Neutrophil (primary cell): ENCODE results near the gene CPD.

Source experiments
- H3K27ac ChIP-seq: fragments of 200-600 bp; sonication (generic); 2 replicates; pipeline ENCODE4 v1.5.1; 2016; ENCODE audit warnings: mild to moderate bottlenecking, moderate library complexity
- H3K27me3 ChIP-seq: fragments of 200-600 bp; sonication (generic); 2 replicates; pipeline ENCODE4 v1.6.0; 2016; ENCODE audit warnings: mild to moderate bottlenecking
- H3K36me3 ChIP-seq: fragments of 200-600 bp; sonication (generic); 2 replicates; pipeline ENCODE4 v1.5.1; 2017
- H3K4me1 ChIP-seq, 2 experiments: fragments of 200-600 bp in 1 of 2; sonication (generic) in 1 of 2; 1 replicate in 1 of 2; 2 replicates in 1 of 2; pipeline versions ENCODE4 v1.5.1 to v1.6.1; 2013 to 2016; ENCODE audit warnings: low read depth in 1 of 2, low read length in 1 of 2, mild to moderate bottlenecking in 1 of 2, moderate library complexity in 1 of 2; ENCODE audit not compliant: control insufficient read depth in 1 of 2, insufficient read depth in 1 of 2
- H3K4me3 ChIP-seq, 2 experiments: fragments of 200-600 bp in 1 of 2; sonication (generic) in 1 of 2; 1 replicate in 1 of 2; 2 replicates in 1 of 2; pipeline ENCODE4 v1.5.1; 2013 to 2016; ENCODE audit warnings: low read depth in 1 of 2, low read length in 1 of 2, mild to moderate bottlenecking in 1 of 2, moderate library complexity in 1 of 2
- H3K9me3 ChIP-seq: fragments of 200-600 bp; sonication (generic); 2 replicates; pipeline ENCODE4 v1.5.1; 2016
- CTCF ChIP-seq: fragments of 200-600 bp; sonication (generic); IDR thresholded peaks from 2 replicates; pipeline ENCODE4 v1.5.1; 2016; ENCODE audit warnings: antibody characterized with exemption

CPD gene

GRCh38 chr17:30377574-30378240 lies 1.0 kb upstream of the CPD start:
- Histone ChIP-seq H3K27me3 (no peaks in the 10 kb centered on the region), H3K9me3 (no peaks in the 10 kb centered on the region), H3K36me3 (no peaks in the 10 kb centered on the region), H3K27ac (peak overlapping the region; percentile 94), H3K4me3 (peak overlapping the region; percentile 84 to 98), H3K4me1 (peaks cover 34 to 44% of the 10 kb centered on the region in 2 experiments)
- TF ChIP-seq CTCF, result no peak

- H3K36me3 ChIP-seq, result no peaks in the 10 kb centered on the region
- H3K4me1 ChIP-seq, result peaks cover 34 to 46% of the 10 kb centered on the region in 2 experiments
- H3K27ac ChIP-seq, result peak overlapping the region; percentile 94
- peak overlapping the region; percentile 84 to 98 for H3K4me3 ChIP-seq
- H3K9me3 ChIP-seq, result no peaks in the 10 kb centered on the region
- H3K27me3 ChIP-seq, result no peaks in the 10 kb centered on the region
- TF ChIP-seq CTCF, result no peak
Observed at GRCh38 chr17:30378241-30378824, 394 bp upstream of the CPD start.

GRCh38 chr17:30379303-30379902 lies 676 bp downstream of the CPD start:
- H3K4me1 ChIP-seq, result peaks cover 41 to 52% of the 10 kb centered on the region in 2 experiments
- H3K36me3 ChIP-seq, result no peaks in the 10 kb centered on the region
- peak overlapping the region; percentile 84 to 98 for H3K4me3 ChIP-seq
- H3K27me3 ChIP-seq, result no peaks in the 10 kb centered on the region
- H3K27ac ChIP-seq, result peak overlapping the region; percentile 94
- no peak for TF ChIP-seq CTCF
- no peaks in the 10 kb centered on the region for H3K9me3 ChIP-seq

- H3K36me3 ChIP-seq, result peaks cover 1% of the 10 kb centered on the region
- peaks cover 41 to 53% of the 10 kb centered on the region in 2 experiments for H3K4me1 ChIP-seq
- no peaks in the 10 kb centered on the region for H3K9me3 ChIP-seq
- no peak for TF ChIP-seq CTCF
- H3K27ac ChIP-seq, result peak overlapping the region; percentile 94
- H3K4me3 ChIP-seq, result peak overlapping the region; percentile 84 to 98
- no peaks in the 10 kb centered on the region for H3K27me3 ChIP-seq
Observed at GRCh38 chr17:30379903-30380381, 1.2 kb downstream of the CPD start.

- peaks cover 10% of the 10 kb centered on the region for H3K36me3 ChIP-seq
- H3K9me3 ChIP-seq, result no peaks in the 10 kb centered on the region
- TF ChIP-seq CTCF, result no peak
- H3K4me1 ChIP-seq, result peaks cover 46 to 54% of the 10 kb centered on the region in 2 experiments
- peak overlapping the region; percentile 94 for H3K27ac ChIP-seq
- H3K27me3 ChIP-seq, result no peaks in the 10 kb centered on the region
- peak overlapping the region; percentile 84 to 98 for H3K4me3 ChIP-seq
Observed at GRCh38 chr17:30380643-30381339, 2.1 kb downstream of the CPD start.
